Ovary (tissue), 3 donors: ENCODE results near the gene GIMAP8.

Source experiments
- CTCF ChIP-seq, 3 donors: fragments of 450-650 bp in 2 of 3; fragments of 200-600 bp in 1 of 3; IDR thresholded peaks; one replicate each; pipeline versions ENCODE4 v1.5.1 to v1.8.0; 2016 to 2022; ENCODE audit warnings: antibody characterized with exemption in 3 of 3, mild to moderate bottlenecking in 1 of 3
- POLR2A ChIP-seq: fragments of 450-650 bp; IDR thresholded peaks from one replicate; pipeline ENCODE4 v1.6.1; 2017; ENCODE audit warnings: antibody characterized with exemption, mild to moderate bottlenecking, moderate library complexity
- donor health status: DM: no; HTN: no; CAD: no.

- TF ChIP-seq CTCF (IDR thresholded peaks at IDR 0.05) (no peak), POLR2A (no peak)
These were observed 46.1 kb upstream of the GIMAP8 start for GRCh38 chr7:150404172-150404804.
